ENCODE results near the gene ACBD3.
"Not testable (repeated sequence)": the region's sequence is repeated elsewhere in the genome, so short reads cannot be mapped to it uniquely, and the experiment has no call there.

Gene ACBD3

DNA sequence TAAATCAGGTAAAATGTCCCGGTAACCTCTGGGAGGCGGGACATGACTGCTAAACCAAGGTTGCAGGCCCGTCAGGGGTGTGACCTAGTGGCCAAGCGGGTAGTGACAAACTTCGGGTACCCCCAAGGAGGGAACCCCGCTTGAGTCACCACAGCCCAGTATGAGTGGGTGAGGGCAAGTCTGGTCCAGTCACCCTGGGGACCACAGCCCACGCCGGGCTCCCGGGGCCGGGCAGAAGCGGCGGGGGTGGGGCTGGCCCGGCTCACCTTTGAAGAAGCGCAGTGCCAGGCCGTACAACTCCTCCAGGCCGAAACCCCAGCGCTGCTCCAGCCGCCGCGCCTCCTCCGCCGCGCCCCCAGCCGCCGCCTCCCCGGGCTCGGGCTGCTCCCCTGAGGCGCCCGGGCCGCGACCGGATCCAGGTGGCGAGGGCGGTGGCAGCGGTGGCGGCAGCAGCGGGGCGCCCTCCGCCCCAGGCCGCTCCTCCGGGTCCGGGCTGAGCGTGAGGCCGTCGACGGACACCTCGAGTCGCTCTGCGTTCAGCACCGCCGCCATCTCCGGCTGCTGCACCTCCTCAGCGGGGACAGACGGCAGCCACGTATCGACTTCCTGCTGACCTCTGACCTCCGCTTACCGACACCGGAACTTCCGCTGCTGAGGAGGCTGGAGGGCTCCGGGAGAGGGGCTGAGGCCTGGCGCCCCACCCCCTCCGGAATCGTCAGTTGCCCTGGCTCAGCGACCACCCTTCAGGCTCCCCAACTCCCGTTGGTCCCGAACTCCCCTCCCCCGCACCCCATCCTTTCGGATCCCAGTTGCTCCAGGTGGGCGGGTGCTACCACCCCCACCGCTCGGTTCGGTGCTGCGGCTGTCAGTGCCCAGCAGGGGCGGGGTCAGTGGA lies at the start of gene ACBD3:
Gene ACBD3, minus strand, starts transcription at position 618 of the 895 bp plus-strand sequence. Its CDS starts 66 bp downstream, at position 552.
- DNase-seq (ENCODE audit: low spot score): peak; percentile 79

DNA sequence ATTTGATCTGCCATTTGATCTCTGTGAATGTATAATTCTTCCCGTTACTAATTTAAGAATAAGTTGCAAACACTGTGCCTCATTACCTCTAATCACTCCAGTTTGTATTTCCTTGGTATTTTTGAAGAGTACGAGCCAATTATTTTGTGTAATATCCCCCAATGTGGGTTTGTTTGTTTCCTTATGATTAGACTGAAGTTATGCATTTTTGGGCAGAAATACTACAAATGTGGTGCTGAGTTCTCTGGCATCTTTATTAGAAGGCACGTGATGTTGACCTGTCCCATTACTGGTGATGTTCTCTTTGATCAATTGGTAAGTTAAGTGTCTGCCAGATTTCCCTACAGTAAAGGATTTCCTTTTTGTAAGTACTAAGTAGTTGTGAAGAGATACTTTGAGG lies 47.3 kb upstream of the ACBD3 start:
- no peak for DNase-seq (ENCODE audit: low spot score)

DNA sequence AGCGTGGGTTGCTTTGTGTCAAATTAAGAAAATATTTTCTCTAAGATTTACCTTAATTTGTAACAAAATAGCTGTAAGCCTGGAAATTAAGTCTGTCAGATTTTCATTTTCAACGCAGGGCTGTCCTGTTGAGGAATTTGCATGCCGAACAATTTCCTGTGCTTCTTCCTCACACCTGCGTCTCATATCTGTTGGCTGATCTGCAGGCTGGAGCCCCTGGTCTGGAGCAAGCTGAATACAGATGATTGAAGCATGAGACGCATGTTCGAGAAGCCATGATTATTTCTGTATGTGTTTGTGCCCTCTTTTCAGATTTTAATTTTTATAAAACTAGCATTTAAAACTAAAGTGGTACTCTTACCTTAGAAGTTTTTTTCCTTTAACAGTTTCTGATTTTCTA lies 46.8 kb upstream of the ACBD3 start:
- DNase-seq (ENCODE audit: low spot score): no peak

DNA sequence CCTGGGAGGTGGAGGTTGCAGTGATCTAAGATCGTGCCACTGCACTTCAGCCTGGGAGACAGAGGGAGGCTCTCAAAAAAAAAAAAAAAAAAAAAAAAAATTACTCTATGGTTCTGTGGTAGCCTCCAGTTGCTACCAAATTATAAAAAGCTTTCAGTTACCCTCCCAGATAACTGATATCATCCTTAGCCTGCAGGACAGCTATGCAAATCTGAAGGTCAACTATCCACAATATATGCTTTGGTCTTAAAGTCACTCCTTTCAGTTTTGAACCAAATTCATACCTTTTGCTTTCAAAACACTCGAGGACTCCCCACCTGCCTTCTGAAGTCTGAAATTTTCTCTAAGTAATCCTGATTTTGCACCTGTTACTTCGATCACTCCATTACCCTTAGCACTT lies 40.1 kb upstream of the ACBD3 start:
- no peak for DNase-seq (ENCODE audit: low spot score)

DNA sequence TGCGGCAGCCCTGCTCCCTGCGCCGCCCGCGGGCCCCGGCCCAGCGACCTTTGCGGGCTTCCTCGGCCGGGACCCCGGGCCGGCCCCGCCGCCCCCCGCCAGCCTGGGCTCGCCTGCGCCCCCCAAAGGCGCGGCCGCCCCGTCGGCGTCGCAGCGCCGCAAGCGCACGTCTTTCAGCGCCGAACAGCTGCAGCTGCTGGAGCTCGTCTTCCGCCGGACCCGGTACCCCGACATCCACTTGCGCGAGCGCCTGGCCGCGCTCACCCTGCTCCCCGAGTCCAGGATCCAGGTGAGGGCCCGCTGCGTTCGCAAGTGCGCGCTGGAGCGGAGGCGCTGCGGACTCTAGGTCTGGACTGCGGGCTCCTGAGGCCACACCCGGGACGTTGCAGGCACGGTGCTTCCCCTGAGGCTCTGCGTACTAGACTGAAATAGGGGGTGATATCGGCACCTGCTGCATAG lies 37.3 kb upstream of the ACBD3 start:
- no peak for DNase-seq (ENCODE audit: low spot score)

DNA sequence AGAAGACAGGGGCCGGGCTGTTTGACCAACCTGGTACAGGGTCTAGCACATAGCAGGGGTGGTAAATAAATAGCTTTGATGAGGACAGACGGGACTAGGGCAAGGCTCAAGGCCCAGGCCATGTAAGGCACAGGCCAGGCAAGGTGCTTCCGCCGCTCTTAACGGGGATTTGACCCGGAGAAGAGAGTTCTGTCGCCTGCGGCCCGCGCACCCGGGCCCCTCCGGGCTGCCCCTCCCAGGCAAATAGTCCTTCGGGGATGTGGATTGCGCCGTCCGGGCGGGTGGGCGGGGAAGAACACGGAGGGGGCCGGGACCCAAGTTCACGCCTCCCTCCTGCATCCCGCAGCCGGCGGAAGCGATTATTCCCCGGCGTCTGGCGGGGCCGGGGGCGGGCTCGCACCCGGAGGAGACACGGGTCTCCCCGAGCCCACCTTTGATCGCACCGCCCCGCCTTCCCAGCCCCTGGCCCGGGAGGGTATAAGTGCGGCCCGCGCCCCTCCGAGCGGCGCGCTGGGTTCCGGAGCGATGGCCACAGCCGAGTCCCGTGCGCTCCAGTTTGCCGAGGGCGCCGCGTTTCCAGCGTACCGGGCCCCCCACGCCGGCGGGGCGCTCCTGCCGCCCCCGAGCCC lies 36.7 kb upstream of the ACBD3 start, which contains the start of gene MIXL1:
Gene MIXL1, plus strand, starts transcription at position 508 of the 629 bp plus-strand sequence. Its CDS starts 18 bp downstream, at position 526.
- DNase-seq (ENCODE audit: low spot score): no peak

DNA sequence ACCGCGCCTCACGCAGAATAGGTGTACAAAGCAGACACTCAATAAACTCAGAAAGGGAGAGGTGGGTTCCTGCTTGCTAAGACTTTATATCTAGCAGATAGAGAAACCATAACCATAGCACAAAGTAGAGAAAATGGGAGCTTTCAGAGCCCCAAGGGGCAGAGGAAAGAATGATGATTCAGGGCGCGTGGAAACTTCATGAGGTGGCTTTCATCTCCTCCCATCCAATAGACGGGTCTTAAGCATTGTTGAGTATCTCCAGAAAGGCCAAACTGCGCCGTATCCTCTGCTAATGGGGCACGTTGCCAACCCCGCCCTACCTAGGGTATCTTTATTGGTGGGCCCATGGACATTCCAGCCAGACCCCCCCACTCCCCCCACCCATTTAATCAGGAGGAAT lies 36.1 kb upstream of the ACBD3 start:
- DNase-seq (ENCODE audit: low spot score): no peak

DNA sequence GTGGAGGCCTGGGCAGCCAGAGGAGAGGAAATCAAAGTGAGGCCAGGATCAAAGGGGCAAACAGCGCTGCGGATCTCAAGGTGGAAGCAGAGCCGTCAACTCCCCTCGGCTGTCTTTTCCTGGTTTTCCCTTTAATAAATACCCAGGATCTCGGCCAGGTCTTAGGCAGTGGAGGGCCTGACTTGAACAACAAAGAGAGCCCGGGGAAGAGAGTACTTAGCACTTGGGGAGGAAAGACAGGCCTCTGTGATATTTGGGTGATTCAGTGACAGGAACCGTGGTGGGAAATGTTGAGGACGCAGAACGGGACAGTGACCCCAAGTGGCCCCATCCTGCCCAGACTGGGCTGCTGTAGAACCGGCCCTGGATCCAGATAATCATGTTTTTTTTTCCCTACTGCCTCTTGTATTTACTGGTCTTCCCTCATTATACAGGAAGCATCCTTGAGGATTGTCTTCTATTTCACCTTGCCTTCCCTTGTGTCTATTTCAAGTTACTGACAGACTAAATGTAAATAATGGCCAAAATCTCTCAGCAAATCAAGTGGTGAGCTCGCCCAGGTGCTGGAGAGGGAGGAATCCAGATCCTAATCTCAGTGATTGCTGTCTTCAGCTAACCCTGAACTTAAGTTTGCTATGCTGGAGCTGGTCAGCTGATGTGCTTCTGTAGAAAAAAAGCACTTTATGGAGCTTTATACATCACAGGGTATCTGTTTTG lies 34.1 kb upstream of the ACBD3 start:
- DNase-seq (ENCODE audit: low spot score): no peak

DNA sequence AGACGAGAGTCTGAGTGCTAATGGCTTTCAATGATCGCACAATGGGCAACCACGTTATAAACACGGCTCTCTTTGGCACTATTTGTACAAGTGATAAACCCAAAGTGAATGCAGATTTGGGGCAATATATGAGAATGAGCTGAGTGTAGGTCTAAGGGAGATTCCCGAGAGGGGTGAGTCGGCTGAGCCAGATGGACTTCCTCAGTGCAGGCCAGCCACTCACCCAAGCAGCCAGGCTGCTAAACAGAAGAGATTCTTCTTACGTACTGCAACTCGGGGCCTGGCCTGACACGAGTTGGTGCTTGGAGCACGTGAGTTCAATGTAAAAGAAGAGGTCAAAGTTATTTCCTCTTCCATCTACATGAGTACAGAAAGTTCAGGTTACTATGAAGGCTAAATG lies 30.7 kb upstream of the ACBD3 start:
- no peak for DNase-seq (ENCODE audit: low spot score)

DNA sequence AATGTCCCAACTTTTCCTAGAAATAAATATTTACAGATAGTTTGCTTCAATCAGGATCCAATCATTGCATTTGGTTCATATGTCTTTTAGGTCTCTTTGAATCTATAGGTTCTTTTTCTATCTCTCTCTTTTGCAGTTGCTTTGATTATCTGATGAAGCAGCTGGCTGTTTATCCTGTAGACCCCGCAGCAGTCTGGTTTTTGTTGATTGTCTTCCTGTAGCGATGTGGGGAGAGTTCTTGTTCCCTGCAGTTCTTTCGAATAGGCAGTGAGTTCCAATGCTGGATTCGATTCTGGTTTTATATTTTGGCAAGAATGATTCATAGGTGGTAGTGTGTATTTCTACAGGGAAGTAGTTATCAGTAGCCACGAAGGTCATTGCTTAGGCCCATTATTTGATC lies 29.5 kb upstream of the ACBD3 start:
- no peak for DNase-seq (ENCODE audit: low spot score)

DNA sequence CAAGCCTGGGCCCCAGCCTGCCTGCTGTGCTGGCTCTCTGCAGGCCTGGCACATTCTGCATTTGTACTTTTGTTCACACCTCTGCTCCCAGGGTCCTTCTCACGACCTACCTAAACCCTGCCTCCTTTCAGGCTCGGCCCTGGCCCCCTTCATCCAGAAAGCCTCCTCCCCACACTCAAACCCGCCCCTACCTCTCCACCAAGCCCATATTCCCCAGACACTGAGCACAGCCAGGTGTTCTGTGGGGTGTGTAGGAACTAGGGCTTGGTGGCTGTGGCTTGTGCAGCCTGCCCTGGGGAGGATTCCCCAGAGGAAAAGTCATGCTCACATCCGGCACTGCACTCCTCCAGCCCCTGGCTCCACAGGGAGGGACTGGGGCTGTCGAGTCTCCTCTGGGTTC lies 28.7 kb upstream of the ACBD3 start:
- DNase-seq (ENCODE audit: low spot score): no peak

DNA sequence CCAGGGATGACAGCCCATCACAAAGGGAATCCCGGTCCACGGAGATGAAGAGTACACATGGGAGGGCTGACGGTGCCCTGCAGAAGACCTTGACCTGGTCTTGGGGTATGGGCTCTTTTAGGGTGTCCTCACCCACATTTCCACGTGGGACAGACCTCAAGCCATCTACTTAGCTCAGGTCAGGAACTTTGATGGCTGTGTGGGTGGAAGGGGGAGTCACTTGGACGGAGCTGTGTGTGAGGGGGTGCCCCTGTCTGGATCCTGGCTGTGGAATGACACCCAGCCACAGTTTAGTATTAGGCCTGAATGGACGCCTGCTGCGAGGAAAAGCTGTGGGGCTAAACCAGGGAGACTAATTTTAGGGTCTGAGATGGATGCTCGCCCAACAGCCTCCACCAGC lies 26.0 kb upstream of the ACBD3 start:
- no peak for DNase-seq (ENCODE audit: low spot score)

DNA sequence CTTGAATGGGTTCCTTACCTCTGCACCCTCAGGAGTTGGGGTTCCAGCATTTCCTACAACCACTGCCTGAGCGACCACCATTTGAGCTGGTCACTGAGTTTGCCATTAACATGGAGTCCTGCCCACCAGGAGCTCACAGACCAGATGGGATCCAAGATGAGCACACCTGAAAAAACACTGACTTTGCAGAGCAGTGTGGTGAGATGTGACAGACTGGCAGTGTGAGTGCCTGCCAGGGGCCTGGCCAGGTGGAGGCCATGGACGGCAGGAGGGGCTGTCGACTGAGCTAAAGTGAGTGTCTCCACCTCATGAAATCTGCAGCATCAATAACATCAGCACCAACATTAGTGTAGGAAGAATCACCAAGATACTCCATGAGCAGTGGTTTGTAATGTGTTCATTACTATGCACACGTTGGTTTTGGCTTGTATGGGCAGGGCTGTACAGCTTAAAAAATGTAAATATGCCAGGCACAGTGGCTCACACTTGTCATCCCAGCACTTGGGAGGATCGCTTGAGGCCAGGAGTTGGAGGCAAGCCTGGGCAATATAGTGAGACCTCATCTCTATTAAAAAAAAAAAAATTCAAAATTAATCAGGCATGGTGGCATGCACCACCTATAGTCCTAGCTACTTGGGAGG lies 24.8 kb upstream of the ACBD3 start:
- no peak for DNase-seq (ENCODE audit: low spot score)

DNA sequence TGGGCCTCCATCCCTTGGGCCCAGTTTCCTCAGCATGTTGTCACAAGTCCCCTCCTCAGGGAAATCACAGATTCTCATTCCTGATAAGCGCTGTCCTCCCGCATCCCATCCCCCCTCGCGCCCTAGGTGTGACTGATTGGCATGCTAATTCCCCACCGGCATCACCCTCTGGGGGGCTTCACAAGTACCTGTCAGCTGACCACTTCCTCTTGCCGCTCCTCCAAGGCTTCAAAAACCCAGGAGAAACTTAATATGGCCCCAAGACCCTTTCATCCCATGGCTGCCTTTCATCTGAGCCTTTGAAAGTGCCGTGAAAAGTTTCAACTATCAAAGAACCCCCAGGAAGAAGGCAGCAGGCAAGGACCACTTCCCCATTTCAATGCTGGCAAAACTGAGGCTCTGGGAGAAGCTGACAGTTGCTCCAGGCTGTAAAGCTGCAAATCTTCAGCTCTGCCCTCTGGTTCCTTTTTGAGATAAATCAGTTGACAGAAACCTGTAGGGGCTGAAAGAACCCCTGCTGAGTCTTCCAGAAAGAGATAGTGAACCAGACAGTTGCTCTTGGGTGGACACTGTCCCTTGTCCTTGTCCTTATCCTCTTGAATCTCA lies 24.1 kb upstream of the ACBD3 start:
- DNase-seq (ENCODE audit: low spot score): no peak

DNA sequence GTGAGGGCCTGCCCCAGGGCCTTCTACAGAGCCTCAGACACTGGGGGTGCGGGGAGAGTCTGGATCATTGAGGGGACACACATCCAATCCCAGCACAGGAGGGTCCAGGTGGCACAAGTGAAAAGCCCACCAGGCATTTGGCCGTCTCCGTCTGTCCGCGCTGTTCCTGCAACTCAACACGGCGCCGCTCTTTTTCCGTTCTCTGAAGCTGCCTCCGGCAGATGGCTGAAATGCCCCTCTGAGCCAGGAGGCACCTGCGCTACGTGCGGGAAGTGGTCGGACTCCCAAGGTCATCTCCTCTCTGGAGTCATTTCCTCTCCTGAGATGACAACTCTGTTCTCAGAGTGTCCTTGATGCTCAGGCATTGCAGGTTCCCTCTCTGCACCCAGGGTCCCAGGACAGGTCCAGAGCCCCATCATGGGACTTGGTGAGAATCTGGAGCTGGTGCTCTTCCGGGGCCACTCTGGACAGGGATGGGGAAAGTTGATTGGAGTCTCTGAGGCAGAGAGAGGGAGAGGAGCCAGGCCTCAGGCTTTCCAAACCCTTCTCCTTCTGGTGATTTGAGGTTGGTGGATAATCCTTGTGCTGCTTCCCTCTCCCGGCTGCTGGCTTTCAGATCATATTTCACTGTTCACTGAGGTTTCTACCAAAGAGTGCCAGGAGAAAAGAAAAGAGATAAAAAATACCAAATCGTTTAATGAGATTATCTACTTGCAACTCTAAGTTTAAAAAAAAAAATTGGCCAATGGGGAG lies 22.9 kb upstream of the ACBD3 start:
- no peak for DNase-seq (ENCODE audit: low spot score)

DNA sequence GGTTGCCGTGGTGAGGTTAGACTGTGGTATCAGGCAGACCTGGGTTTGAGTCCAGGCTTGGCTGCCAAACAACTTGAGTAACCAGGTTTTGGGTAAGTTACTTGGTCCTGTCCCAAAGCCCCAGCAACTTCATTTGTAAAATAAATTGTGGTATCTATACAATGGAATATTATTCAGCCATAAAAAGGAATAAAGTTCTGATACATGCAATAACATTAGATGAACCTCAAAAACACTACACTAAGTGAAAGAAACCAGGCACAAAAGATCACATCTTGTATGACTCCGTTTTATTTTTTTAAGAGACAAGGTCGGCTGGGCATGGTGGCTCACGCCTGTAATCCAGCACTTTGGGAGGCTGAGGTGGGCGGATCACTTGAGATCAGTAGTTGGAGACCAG lies 20.5 kb upstream of the ACBD3 start:
- no peak for DNase-seq (ENCODE audit: low spot score)

DNA sequence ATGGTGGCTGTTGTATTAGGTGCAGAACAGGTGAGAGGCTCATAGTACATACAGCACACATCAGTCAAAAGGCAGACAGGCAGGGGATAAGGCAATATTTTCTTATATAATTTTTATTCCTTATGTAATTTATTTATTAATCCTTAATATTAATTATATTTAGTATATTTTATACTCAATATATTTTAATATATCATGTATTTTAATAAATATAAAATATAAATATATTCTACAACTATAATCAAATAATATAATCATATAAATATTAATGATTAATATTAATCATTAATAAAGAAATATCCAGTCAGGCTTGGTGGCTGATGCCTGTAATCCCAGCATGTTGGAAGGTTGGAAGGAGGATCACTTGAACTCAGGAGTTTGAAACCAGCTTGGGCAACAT lies 17.7 kb upstream of the ACBD3 start:
- no peak for DNase-seq (ENCODE audit: low spot score)

DNA sequence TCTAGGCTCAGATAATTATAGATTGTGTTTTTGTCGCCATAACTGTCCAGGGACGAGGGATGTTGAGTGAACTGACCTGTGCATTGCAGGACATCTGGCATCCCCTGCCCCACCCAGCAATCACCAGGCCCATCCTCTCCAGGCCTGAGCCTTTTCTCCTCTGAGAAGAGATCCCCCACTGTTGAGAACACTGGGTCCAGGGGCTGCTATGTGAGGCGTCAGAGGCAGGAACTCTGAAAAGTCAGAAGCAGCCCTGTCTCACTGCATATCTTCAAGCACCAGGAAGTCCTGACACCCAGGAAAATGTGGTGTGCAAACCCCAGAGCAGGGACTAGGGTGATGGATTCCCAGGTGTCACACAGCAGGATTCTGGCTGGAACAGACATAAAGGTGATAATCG lies 17.1 kb upstream of the ACBD3 start:
- no peak for DNase-seq (ENCODE audit: low spot score)

DNA sequence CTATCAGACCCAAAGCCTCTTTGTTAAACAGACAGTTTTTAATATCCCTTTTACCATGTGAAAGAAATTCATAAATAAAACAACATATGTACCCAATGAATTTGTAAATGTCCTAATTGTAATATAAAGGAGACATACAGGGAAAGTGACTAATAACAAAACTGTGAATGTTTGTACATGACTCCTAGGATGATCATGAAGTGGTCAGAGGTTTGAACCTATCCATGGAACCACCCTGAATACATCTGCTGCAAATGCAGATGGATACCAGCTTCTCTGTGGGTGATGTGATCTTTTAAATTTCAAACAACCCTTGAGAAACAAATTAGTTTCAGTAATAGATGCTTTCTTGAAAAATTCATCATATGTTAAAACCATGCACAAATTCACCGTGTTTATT lies 16.7 kb upstream of the ACBD3 start:
- no peak for DNase-seq (ENCODE audit: low spot score)

DNA sequence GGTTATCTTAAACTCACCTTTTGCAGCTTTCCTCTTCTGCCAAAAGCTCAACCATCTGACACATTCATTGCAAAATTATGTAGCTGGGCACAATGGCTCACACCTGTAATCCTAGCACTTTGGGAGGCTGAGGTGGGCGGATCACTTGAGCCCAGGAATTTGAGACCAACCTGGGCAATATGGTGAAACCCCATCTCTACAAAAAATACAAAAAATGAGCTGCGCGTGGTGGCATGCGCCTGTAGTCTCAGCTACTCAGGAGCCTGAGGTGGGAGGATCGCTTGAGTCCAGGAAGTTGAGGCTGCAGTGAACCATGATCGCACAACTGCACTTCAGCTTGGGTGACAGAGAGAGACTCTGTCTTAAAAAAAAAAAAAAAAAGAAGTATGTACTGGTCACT lies 16.1 kb upstream of the ACBD3 start:
- not testable (repeated sequence) for DNase-seq (ENCODE audit: low spot score)

DNA sequence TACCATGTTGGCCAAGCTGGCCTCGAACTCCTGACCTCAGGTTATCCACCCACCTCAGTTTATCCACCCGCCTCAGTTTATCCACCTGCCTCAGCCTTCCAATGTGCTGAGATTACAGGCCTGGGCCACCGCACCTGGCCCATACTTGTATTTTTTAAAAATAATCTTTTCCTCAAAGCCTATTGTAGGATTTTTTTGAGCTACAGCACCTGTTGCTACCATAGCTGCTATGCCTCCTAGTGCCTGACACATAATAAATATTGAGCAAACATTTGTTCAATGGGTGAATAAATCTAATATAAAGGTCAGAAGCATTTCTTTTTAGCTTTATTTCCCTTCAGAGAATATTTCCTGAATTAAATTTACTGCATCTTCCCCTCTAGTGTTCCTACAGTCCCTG lies 15.7 kb upstream of the ACBD3 start:
- DNase-seq (ENCODE audit: low spot score): no peak
